RWPE1 (cell line): ENCODE data around the gene SLMAP.

ENCODE experiments used
- CTCF ChIA-PET: fragments of 350-600 bp; sonication (Branson Sonifier 250); formaldehyde crosslinking; extraction: SDS; loops from one replicate; lab custom pipeline; 2021; lab: Yijun Ruan, JAX
- POLR2A ChIA-PET: fragments of 400-600 bp; formaldehyde crosslinking; extraction: SDS; loops from one replicate; lab custom pipeline; 2020; ENCODE audit warnings: antibody characterized with exemption; ENCODE audit not compliant: low non-redundant PET; lab: Yijun Ruan, JAX
- DNase-seq: peaks from one replicate; pipeline ENCODE4 v3.0.0; 2012; ENCODE audit warnings: low spot score
- H3K27ac ChIP-seq: fragments of 450-650 bp; 2 replicates; pipeline ENCODE4 v1.5.1; 2017
- CTCF ChIP-seq: fragments of 450-650 bp; conservative IDR thresholded peaks from 2 replicates; pipeline ENCODE4 v1.5.1; 2017; ENCODE audit warnings: low read depth, mild to moderate bottlenecking

Gene SLMAP

DNA sequence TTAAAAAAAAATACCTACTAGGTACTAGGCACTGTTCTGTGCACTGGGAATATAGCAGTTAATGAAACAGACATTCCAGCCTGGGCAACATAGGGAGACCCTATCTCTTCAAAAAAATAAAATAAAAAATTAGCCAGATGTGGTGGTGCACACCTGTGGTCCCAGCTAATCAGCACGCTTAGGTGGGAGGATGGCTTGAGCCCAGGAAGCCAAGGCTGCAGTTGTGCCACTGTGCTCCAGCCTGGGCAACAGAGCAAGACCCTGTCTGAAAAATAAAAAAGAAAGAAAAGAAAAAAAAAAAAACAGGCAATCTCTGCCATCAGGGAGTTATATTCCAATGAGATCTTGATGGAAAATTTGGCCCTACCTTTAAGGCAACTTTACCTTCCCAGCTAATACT is 137.0 kb downstream of the SLMAP start:
- POLR2A ChIA-PET = no interaction called here
- CTCF ChIA-PET = no interaction called here

DNA sequence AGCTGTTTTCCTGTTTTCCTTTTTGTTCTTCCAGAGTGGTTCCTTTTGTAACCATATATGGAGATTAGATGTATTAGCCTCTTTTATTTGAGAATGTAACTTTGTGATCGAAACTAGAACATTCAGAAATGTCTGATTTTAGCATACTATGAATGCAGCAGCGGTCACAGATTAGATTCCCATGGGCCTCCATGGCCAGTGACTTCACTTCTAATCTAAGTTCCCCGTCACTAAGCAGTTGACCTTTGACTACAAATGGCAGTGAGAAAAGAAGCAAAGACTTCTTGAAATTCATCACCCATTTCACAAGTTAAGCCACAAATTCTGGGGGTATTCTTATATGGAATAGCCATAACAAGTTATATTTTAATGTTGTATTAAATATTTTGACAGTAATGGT is 137.6 kb downstream of the SLMAP start:
- no peak for DNase-seq
- no peak for TF ChIP-seq CTCF
- CTCF ChIA-PET = no interaction called here
- POLR2A ChIA-PET = no interaction called here
- no peak overlapping the region for H3K27ac ChIP-seq

More for the DNA sequence above, 137.0 kb downstream of the SLMAP start:
- no peak for TF ChIP-seq CTCF
- no peak for DNase-seq
- no peak overlapping the region for H3K27ac ChIP-seq

- no peak overlapping the region for H3K27ac ChIP-seq
- ChIA-PET CTCF (interaction anchor here (0.6 kb wide), 1 partner anchor 32 kb away, joined by 4 read pairs; no protein-coding TSS in a partner anchor), POLR2A (no interaction called here)
- no peak for TF ChIP-seq CTCF
- DNase-seq = no peak
These were observed 139.9 kb downstream of the SLMAP start for GRCh38 chr3:57896031-57896430.

DNA sequence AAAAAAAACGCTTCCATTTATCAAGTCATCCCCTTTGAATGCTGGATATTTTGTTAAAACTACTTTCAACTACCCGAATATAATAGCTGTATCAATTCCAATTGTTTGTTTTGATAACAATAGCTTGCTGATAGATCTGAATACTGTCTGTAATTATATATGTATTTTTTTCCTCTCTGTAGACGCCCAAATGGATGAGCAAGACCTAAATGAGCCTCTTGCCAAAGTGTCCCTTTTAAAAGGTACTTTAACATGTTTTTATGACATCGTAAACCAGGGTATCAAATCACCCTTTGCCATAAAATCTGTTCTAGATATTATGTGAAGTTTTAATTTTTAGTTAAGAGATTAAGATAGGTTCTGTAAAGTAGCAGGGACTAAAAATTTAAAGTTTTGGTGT is 140.6 kb downstream of the SLMAP start:
- no peak for DNase-seq
- TF ChIP-seq CTCF = no peak
- POLR2A ChIA-PET = no interaction called here
- CTCF ChIA-PET = no interaction called here
- no peak overlapping the region for H3K27ac ChIP-seq

GRCh38 chr3:57900786-57901185 is 144.7 kb downstream of the SLMAP start:
- no peak overlapping the region for H3K27ac ChIP-seq
- TF ChIP-seq CTCF = no peak
- ChIA-PET CTCF (interaction anchor here (0.7 kb wide), 1 partner anchor 108 kb away, joined by 3 read pairs; no protein-coding TSS in a partner anchor), POLR2A (no interaction called here)
- no peak for DNase-seq

- no peak for TF ChIP-seq CTCF
- ChIA-PET POLR2A (no interaction called here), CTCF (no interaction called here)
- no peak for DNase-seq
- no peak overlapping the region for H3K27ac ChIP-seq
These were observed 147.2 kb downstream of the SLMAP start for GRCh38 chr3:57903124-57903890.
